Glutamatergic neuron (in vitro differentiated cells): ENCODE data around the gene CACNA1C. TPM values are rescaled to one million over a fixed set of nuclear protein-coding genes. Genes with fewer than 3 reads are reported as not detected.

Experiments
- DNase-seq: peaks from one replicate; pipeline ENCODE4 v3.0.0; 2022
- H3K27ac Mint-ChIP-seq: one replicate; pipeline ENCODE4 v1.8.0; 2020; ENCODE audit warnings: mild to moderate bottlenecking, mixed read lengths, inconsistent platforms; ENCODE audit not compliant: unreplicated experiment
- H3K27me3 Mint-ChIP-seq: one replicate; pipeline ENCODE4 v1.8.0; 2020; ENCODE audit warnings: mild to moderate bottlenecking, moderate library complexity, mixed read lengths, inconsistent platforms; ENCODE audit not compliant: unreplicated experiment
- H3K36me3 Mint-ChIP-seq: one replicate; pipeline ENCODE4 v1.8.0; 2020; ENCODE audit warnings: mild to moderate bottlenecking, mixed read lengths, inconsistent platforms; ENCODE audit not compliant: unreplicated experiment
- H3K4me1 Mint-ChIP-seq: one replicate; pipeline ENCODE4 v1.8.0; 2020; ENCODE audit warnings: mild to moderate bottlenecking, low read depth, mixed read lengths, inconsistent platforms; ENCODE audit not compliant: unreplicated experiment
- H3K4me3 Mint-ChIP-seq: one replicate; pipeline ENCODE4 v1.8.0; 2020; ENCODE audit warnings: mild to moderate bottlenecking, mixed read lengths, inconsistent platforms; ENCODE audit not compliant: unreplicated experiment
- H3K9me3 Mint-ChIP-seq: one replicate; pipeline ENCODE4 v1.8.0; 2020; ENCODE audit warnings: mild to moderate bottlenecking, moderate library complexity, mixed read lengths, inconsistent platforms; ENCODE audit not compliant: unreplicated experiment
- CTCF ChIP-seq: fragments of 200-600 bp; sonication (generic); IDR thresholded peaks from one replicate; pipeline ENCODE4 v1.5.0; 2021; ENCODE audit not compliant: partially characterized antibody, unreplicated experiment
- total RNA-seq: library from RNA; stranded (reverse); fragmentation: NEBNext Ultra II Directional; extraction: Animal tissue kit (Norgen Biotek cat#: 25700); gene quantifications from one replicate; pipeline ENCODE4 v1.2.1, GENCODE V29; 2021; ENCODE audit not compliant: unreplicated experiment

CACNA1C gene
- total RNA-seq, 1 donor from 2014 or later, result 11.0 TPM

GRCh38 chr12:2743478-2743877 lies 690.7 kb downstream of the CACNA1C start:
- Mint-ChIP-seq H3K27ac (no peak overlapping the region), H3K9me3 (peaks cover 5% of the 10 kb centered on the region), H3K4me1 (no peaks in the 10 kb centered on the region), H3K36me3 (peaks cover 4% of the 10 kb centered on the region), H3K4me3 (no peak overlapping the region), H3K27me3 (peaks cover 2% of the 10 kb centered on the region)
- TF ChIP-seq CTCF, result no peak
- no peak for DNase-seq

- Mint-ChIP-seq H3K36me3 (peaks cover 4% of the 10 kb centered on the region), H3K4me3 (no peak overlapping the region), H3K4me1 (no peaks in the 10 kb centered on the region), H3K27ac (no peak overlapping the region), H3K27me3 (peaks cover 2% of the 10 kb centered on the region), H3K9me3 (peaks cover 2% of the 10 kb centered on the region)
- DNase-seq, result no peak
- no peak for TF ChIP-seq CTCF
Observed at GRCh38 chr12:2745655-2746054, 692.9 kb downstream of the CACNA1C start.

Other genes with a start within 250 kb of the CACNA1C start
- 14.6 TPM for gene LRTM2, start 232.4 kb upstream of the CACNA1C start, total RNA-seq
- gene CACNA2D4, start 134.3 kb upstream of the CACNA1C start, total RNA-seq, result not detected
- gene DCP1B, start 48.5 kb upstream of the CACNA1C start, total RNA-seq, result 14.2 TPM